GM23248 (cell line): Measurements from ENCODE around the gene CSTPP1. TPM values are rescaled to one million over a fixed set of nuclear protein-coding genes. Genes with fewer than 3 reads are reported as not detected.
A peak's percentile ranks its signal among the peaks of the same experiment; 100 is the strongest.

ENCODE experiments used
- DNase-seq: peaks from one replicate; pipeline ENCODE4 v3.0.0-alpha.2; 2015
- H2AFZ ChIP-seq: fragments of 200-600 bp; sonication (generic); 2 replicates; pipeline ENCODE4 v1.6.1; 2016; ENCODE audit warnings: antibody characterized with exemption
- H3F3A ChIP-seq: fragments of 200-600 bp; sonication (generic); 2 replicates; pipeline ENCODE4 v1.6.1; 2016; ENCODE audit warnings: mild to moderate bottlenecking, antibody characterized with exemption, mixed run types; ENCODE audit not compliant: insufficient read depth
- H3K27ac ChIP-seq: fragments of 200-600 bp; sonication (generic); 2 replicates; pipeline ENCODE4 v1.5.1; 2016; ENCODE audit warnings: mild to moderate bottlenecking
- H3K27me3 ChIP-seq: fragments of 200-600 bp; sonication (generic); replicated peaks from 2 replicates; pipeline ENCODE4 v1.6.1; 2016; ENCODE audit warnings: mild to moderate bottlenecking; ENCODE audit not compliant: insufficient read depth
- H3K36me3 ChIP-seq: fragments of 200-600 bp; sonication (generic); 2 replicates; pipeline ENCODE4 v1.6.1; 2016; ENCODE audit warnings: low read depth, mild to moderate bottlenecking
- H3K4me1 ChIP-seq: fragments of 200-600 bp; sonication (generic); 2 replicates; pipeline ENCODE4 v1.6.1; 2016; ENCODE audit warnings: mild to moderate bottlenecking; ENCODE audit not compliant: insufficient read depth
- H3K4me2 ChIP-seq: fragments of 200-600 bp; sonication (generic); one replicate; pipeline ENCODE4 v1.6.1; 2016; ENCODE audit warnings: mild to moderate bottlenecking; ENCODE audit not compliant: unreplicated experiment
- H3K4me3 ChIP-seq: fragments of 200-600 bp; sonication (generic); 2 replicates; pipeline ENCODE4 v1.5.1; 2016; ENCODE audit warnings: mild to moderate bottlenecking
- H3K79me2 ChIP-seq: fragments of 200-600 bp; sonication (generic); 2 replicates; pipeline ENCODE4 v1.6.1; 2016; ENCODE audit warnings: mild to moderate bottlenecking; ENCODE audit not compliant: insufficient read depth
- H3K9ac ChIP-seq: fragments of 200-600 bp; sonication (generic); 2 replicates; pipeline ENCODE4 v1.6.1; 2016; ENCODE audit warnings: mild to moderate bottlenecking
- H3K9me2 ChIP-seq: fragments of 200-600 bp; sonication (generic); 2 replicates; pipeline ENCODE4 v1.6.1; 2016; ENCODE audit warnings: mixed run types, mild to moderate bottlenecking, moderate library complexity; ENCODE audit not compliant: insufficient read depth
- H3K9me3 ChIP-seq: fragments of 200-600 bp; sonication (generic); one replicate; pipeline ENCODE4 v1.6.1; 2017; ENCODE audit warnings: low read depth
- H4K20me1 ChIP-seq: fragments of 200-600 bp; sonication (generic); 2 replicates; pipeline ENCODE4 v1.6.0; 2016; ENCODE audit not compliant: insufficient read depth
- EZH2 ChIP-seq: fragments of 200-600 bp; sonication (generic); IDR thresholded peaks from 2 replicates; pipeline ENCODE4 v1.6.1; 2018; ENCODE audit warnings: antibody characterized with exemption, mild to moderate bottlenecking; ENCODE audit not compliant: insufficient read depth, poor library complexity, severe bottlenecking
- EZH2phosphoT487 ChIP-seq: fragments of 200-600 bp; sonication (generic); IDR thresholded peaks from 2 replicates; pipeline ENCODE4 v1.6.1; 2018; ENCODE audit warnings: antibody characterized with exemption, moderate library complexity, mild to moderate bottlenecking, low read depth; ENCODE audit not compliant: insufficient read depth
- WGBS, 2 experiments: methylation state at CpG; one replicate each; pipeline ENCODE4 v1.1.6; 2015 to 2017; ENCODE audit warnings: low lambda C conversion rate in 2 of 2, low coverage in 1 of 2; ENCODE audit errors: missing lambda C conversion rate in 2 of 2; 5-methylcytosine and 5-hydroxymethylcytosine counted together
- in situ Hi-C: fragments of 300-500 bp; cut with MboI; formaldehyde crosslinking; loops from 2 replicates; pipeline ENCODE4 v1.15.0; 2020
- polyA plus RNA-seq: library from polyadenylated mRNA; unstranded; fragments of >200 nt; fragmentation: Nextera tagmentation; extraction: Ambion mirVana; gene quantifications from 2 replicates; pipeline ENCODE4 v1.2.1, GENCODE V29; 2016
- total RNA-seq: library from RNA; depleted of rRNA; stranded (reverse); fragments of >200 nt; shearing (Covaris generic); gene quantifications from 2 replicates; pipeline ENCODE4 v1.2.3, GENCODE V29; 2014

CSTPP1 gene
- total and polyA plus RNA-seq, 2 experiments from 2014 or later, result 21.7 to 39.9 TPM

- Histone ChIP-seq H3K4me3 (no peak overlapping the region), H3K27me3 (no peaks in the 10 kb centered on the region), H3K9ac (no peak overlapping the region), H3K27ac (no peak overlapping the region), H3F3A (0 out of 2 replicates have a peak, but pooled peaks cover 6% of the 10 kb centered on the region), H3K4me2 (no peak overlapping the region), H4K20me1 (no peaks in the 10 kb centered on the region), H3K9me3 (no peaks in the 10 kb centered on the region), H3K36me3 (no peaks in the 10 kb centered on the region), H3K4me1 (no peaks in the 10 kb centered on the region), H2AFZ (no peak overlapping the region), H3K79me2 (no peaks in the 10 kb centered on the region), H3K9me2 (no peaks in the 10 kb centered on the region)
- 99 to 100% methylated on average over 2 of the region's 2 CpGs for WGBS, 2 experiments
- in situ Hi-C loops, result no loop called here
- TF ChIP-seq EZH2phosphoT487 (no peak), EZH2 (no peak)
- DNase-seq, result no peak
Measured at GRCh38 chr11:47020793-47021526, 84.4 kb downstream of the CSTPP1 start.

GRCh38 chr11:47021527-47021818 is 84.9 kb downstream of the CSTPP1 start:
- Histone ChIP-seq H3F3A (0 out of 2 replicates have a peak, but pooled peaks cover 6% of the 10 kb centered on the region), H3K27me3 (no peaks in the 10 kb centered on the region), H3K4me3 (no peak overlapping the region), H3K4me1 (no peaks in the 10 kb centered on the region), H3K36me3 (no peaks in the 10 kb centered on the region), H3K9me2 (no peaks in the 10 kb centered on the region), H3K9ac (no peak overlapping the region), H3K79me2 (no peaks in the 10 kb centered on the region), H4K20me1 (no peaks in the 10 kb centered on the region), H3K27ac (no peak overlapping the region), H2AFZ (no peak overlapping the region), H3K9me3 (no peaks in the 10 kb centered on the region), H3K4me2 (no peak overlapping the region)
- TF ChIP-seq EZH2phosphoT487 (no peak), EZH2 (no peak)
- in situ Hi-C loops, result no loop called here
- no peak for DNase-seq
- WGBS, 2 experiments, result 86 to 97% methylated on average over 1 of the region's 1 CpG

GRCh38 chr11:47021965-47022364 is 85.4 kb downstream of the CSTPP1 start:
- Histone ChIP-seq H2AFZ (no peak overlapping the region), H3K9ac (no peak overlapping the region), H3K4me2 (no peak overlapping the region), H4K20me1 (no peaks in the 10 kb centered on the region), H3K27me3 (no peaks in the 10 kb centered on the region), H3K4me1 (no peaks in the 10 kb centered on the region), H3K79me2 (no peaks in the 10 kb centered on the region), H3K27ac (no peak overlapping the region), H3F3A (0 out of 2 replicates have a peak, but pooled peaks cover 6% of the 10 kb centered on the region), H3K4me3 (no peak overlapping the region), H3K9me2 (no peaks in the 10 kb centered on the region), H3K9me3 (no peaks in the 10 kb centered on the region), H3K36me3 (no peaks in the 10 kb centered on the region)
- TF ChIP-seq EZH2phosphoT487 (no peak), EZH2 (no peak)
- in situ Hi-C loops, result no loop called here
- DNase-seq, result no peak
- 100% methylated on average over 1 of the region's 1 CpG for WGBS, 2 experiments

- 84 to 87% methylated on average over 8 to 9 of the region's 9 CpGs for WGBS, 2 experiments
- TF ChIP-seq EZH2phosphoT487, result no peak
- no peak for TF ChIP-seq EZH2
- Histone ChIP-seq H3K9ac (no peak overlapping the region), H3K27ac (no peak overlapping the region), H3K9me2 (no peaks in the 10 kb centered on the region), H3K9me3 (no peaks in the 10 kb centered on the region), H3K4me3 (no peak overlapping the region), H4K20me1 (no peaks in the 10 kb centered on the region), H3K36me3 (no peaks in the 10 kb centered on the region), H3K4me2 (no peak overlapping the region), H3F3A (no peaks in the 10 kb centered on the region), H3K79me2 (no peaks in the 10 kb centered on the region), H3K4me1 (no peaks in the 10 kb centered on the region), H2AFZ (no peak overlapping the region), H3K27me3 (no peaks in the 10 kb centered on the region)
- DNase-seq, result peak; percentile 35
- in situ Hi-C loops, result no loop called here
Measured at GRCh38 chr11:47028195-47029093, 91.9 kb downstream of the CSTPP1 start.
